Mesodermal cell (in vitro differentiated cells): ENCODE measurements around the gene PSG7.
"Not testable (repeated sequence)": the region's sequence is repeated elsewhere in the genome, so short reads cannot be mapped to it uniquely, and the experiment has no call there.

Experiments
- H3K27ac ChIP-seq: 2 replicates; pipeline ENCODE4 v1.7.0; 2013; ENCODE audit warnings: mild to moderate bottlenecking, low read depth, low read length, moderate library complexity; ENCODE audit not compliant: severe bottlenecking
- H3K36me3 ChIP-seq: 2 replicates; pipeline ENCODE4 v1.7.1; 2013; ENCODE audit warnings: mild to moderate bottlenecking, low read length, moderate library complexity; ENCODE audit not compliant: control insufficient read depth, insufficient read depth
- H3K4me1 ChIP-seq: one replicate; pipeline ENCODE4 v1.7.1; 2013; ENCODE audit warnings: mild to moderate bottlenecking, low read length; ENCODE audit not compliant: insufficient read depth, control insufficient read depth, poor library complexity, severe bottlenecking
- H3K4me3 ChIP-seq: 2 replicates; pipeline ENCODE4 v1.7.0; 2013; ENCODE audit warnings: low read length, control low read depth, mild to moderate bottlenecking; ENCODE audit not compliant: insufficient read depth, poor library complexity, severe bottlenecking; ENCODE audit errors: extremely low read depth
- H3K9me3 ChIP-seq: 2 replicates; pipeline ENCODE4 v1.7.1; 2013; ENCODE audit warnings: mild to moderate bottlenecking, low read length, moderate library complexity; ENCODE audit not compliant: control insufficient read depth
- WGBS, 2 experiments: methylation state at CpG; one replicate each; pipeline ENCODE4 v1.1.5; 2013; ENCODE audit warnings: missing lambda C conversion rate in 2 of 2; ENCODE audit not compliant: insufficient coverage in 2 of 2; 5-methylcytosine and 5-hydroxymethylcytosine counted together

PSG7 gene

GRCh38 chr19:42933412-42933811 is 3.6 kb downstream of the PSG7 start:
- WGBS, 2 experiments, result 48 to 76% methylated on average over 2 to 3 of the region's 3 CpGs
- not testable (repeated sequence) for H3K4me1 ChIP-seq, H3K9me3 ChIP-seq, H3K4me3 ChIP-seq, H3K27ac ChIP-seq, H3K36me3 ChIP-seq

DNA sequence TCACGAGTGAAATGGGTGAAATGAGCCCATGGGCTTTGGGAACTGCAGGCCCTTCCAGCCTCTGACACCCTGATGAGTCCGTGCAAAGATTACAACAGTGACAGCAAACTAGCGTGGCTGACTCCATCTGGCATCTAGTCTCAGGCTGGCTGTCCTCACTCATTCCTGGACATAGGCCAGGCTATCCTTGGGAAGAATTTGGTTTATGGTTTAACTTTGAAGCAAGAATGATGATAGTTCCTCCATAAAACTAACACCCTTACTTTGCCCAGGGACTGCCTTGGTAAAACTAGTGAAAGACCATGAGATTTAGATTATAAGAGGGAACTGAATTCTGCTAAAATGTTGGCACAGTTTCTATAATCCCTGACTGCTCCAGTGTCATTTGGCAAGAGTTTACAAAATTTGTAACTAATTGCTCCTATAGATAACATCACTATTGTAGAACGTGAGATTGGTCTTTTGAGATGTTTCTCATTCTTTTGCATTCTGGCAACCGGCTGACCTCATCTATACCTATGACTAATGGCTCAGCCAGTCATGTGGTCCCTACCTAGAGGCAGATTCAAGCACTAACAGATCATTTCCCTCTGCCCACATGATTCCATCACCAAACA is 4.4 kb downstream of the PSG7 start:
- not testable (repeated sequence) for H3K4me1 ChIP-seq, H3K4me3 ChIP-seq, H3K36me3 ChIP-seq, H3K9me3 ChIP-seq
- 40 to 93% methylated on average over 1 to 3 of the region's 5 CpGs for WGBS, 2 experiments
- H3K27ac ChIP-seq, result peak overlapping the region; percentile 91

GRCh38 chr19:42930214-42930613 is 6.8 kb downstream of the PSG7 start:
- H3K9me3 ChIP-seq, H3K27ac ChIP-seq, H3K4me1 ChIP-seq, H3K4me3 ChIP-seq, H3K36me3 ChIP-seq: not testable (repeated sequence)
- WGBS, 2 experiments, result no CpG with 5 or more reads among the region's 1 CpG

DNA sequence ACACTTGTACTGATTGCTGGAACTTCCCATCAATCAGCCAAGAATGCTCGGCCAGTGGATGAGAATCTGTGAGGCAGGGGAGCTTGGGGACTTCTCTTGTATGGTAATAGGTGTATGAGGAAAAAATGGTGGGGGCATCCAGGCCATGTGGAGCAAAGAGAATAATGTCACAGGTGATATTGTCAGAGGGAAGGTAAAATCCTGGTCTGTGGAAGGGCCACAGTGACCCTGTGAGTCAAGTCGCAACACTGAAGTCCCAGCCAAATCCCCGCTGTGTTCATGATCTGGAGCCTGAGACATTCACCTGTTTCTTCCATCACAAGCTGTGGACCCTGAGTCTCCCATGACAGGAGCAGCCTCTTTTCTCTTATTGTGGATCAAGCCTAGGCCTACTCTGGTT is 8.1 kb downstream of the PSG7 start:
- whole genome bisulfite sequencing, 2 experiments, result 72 to 86% methylated on average over 2 to 3 of the region's 3 CpGs
- H3K9me3 ChIP-seq, result peaks cover 6% of the 10 kb centered on the region

GRCh38 chr19:42926781-42927180 is 10.2 kb downstream of the PSG7 start:
- Histone ChIP-seq H3K4me3 (no peak overlapping the region), H3K36me3 (no peaks in the 10 kb centered on the region), H3K27ac (no peak overlapping the region), H3K4me1 (no peaks in the 10 kb centered on the region), H3K9me3 (no peaks in the 10 kb centered on the region)
- 36 to 61% methylated on average over 2 of the region's 2 CpGs for WGBS, 2 experiments

More for the DNA sequence above, 8.1 kb downstream of the PSG7 start:
- no peak overlapping the region for H3K27ac ChIP-seq
- H3K4me3 ChIP-seq, result no peak overlapping the region
- H3K4me1 ChIP-seq, result peaks cover 6% of the 10 kb centered on the region
- H3K36me3 ChIP-seq, result no peaks in the 10 kb centered on the region

GRCh38 chr19:42923106-42923505 is 13.9 kb downstream of the PSG7 start:
- H3K4me3 ChIP-seq, H3K4me1 ChIP-seq, H3K9me3 ChIP-seq, H3K27ac ChIP-seq, H3K36me3 ChIP-seq: not testable (repeated sequence)
- 35 to 41% methylated on average over 8 of the region's 9 CpGs for WGBS, 2 experiments

GRCh38 chr19:42920971-42921370 is 16.0 kb downstream of the PSG7 start:
- not testable (repeated sequence) for H3K9me3 ChIP-seq, H3K27ac ChIP-seq, H3K4me1 ChIP-seq, H3K36me3 ChIP-seq, H3K4me3 ChIP-seq

DNA sequence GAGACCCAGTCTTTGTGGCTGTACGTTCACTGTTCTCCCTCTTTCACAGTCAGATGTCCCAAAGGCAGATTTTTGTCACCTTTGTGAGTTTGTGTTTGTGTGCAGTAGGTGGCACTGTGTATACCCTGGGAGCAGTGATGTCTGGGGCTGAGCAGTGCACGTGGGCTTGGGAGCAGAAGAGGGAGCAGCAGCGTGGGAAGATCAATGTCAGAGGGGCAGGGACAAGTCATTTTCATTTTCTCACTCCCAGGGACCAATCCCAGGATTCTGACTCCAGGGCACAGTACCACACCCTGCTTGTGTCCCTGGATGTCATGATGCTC is 17.3 kb downstream of the PSG7 start:
- 22% methylated on average over 2 of the region's 3 CpGs; no CpG with 5 or more reads in 1 of the 2 experiments for WGBS, 2 experiments
- no peaks in the 10 kb centered on the region for H3K4me1 ChIP-seq
- no peaks in the 10 kb centered on the region for H3K9me3 ChIP-seq
- no peak overlapping the region for H3K27ac ChIP-seq
- no peak overlapping the region for H3K4me3 ChIP-seq
- no peaks in the 10 kb centered on the region for H3K36me3 ChIP-seq

DNA sequence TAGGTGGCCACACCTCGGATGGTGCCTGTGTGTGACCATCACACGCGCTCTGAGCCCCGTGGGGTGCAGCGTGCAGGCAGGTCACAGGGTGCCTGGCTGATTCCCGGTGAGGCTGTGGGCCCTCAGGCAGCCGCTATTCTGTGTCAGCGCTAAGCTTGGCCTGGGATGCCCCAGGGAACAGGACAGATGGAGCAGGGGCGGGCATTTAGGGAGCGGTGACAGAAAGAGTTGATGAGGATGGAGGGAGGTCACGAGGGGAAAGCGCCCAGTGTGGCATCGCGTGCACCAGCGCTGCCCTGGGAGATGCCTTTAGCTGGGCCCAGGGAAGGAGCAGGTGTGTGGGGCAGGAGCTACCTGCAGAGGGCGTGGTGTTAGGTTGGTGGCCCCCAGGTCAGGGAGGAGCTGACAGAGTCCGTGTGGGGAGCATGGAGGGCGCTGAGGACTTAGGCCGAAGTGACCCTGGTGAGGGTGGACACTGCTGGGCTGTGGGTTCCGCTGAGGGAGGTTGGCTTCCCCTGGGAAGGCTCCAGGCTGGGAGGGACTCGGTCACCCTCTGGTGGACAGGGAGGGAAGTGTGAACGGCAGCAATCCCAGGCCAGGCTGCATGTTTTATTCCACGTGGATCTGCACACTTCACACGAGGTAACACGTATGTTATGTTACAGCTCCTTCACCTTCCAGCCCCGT is 17.8 kb downstream of the PSG7 start:
- not testable (repeated sequence) for H3K27ac ChIP-seq, H3K4me1 ChIP-seq, H3K36me3 ChIP-seq, H3K9me3 ChIP-seq, H3K4me3 ChIP-seq
- 71 to 79% methylated on average over 15 to 17 of the region's 26 CpGs for whole genome bisulfite sequencing, 2 experiments

GRCh38 chr19:42918377-42919069 is 18.5 kb downstream of the PSG7 start:
- H3K4me1 ChIP-seq, H3K36me3 ChIP-seq, H3K4me3 ChIP-seq, H3K9me3 ChIP-seq, H3K27ac ChIP-seq: not testable (repeated sequence)
- WGBS, 2 experiments, result 84% methylated on average over 5 to 11 of the region's 15 CpGs

- H3K4me3 ChIP-seq, H3K36me3 ChIP-seq, H3K27ac ChIP-seq, H3K4me1 ChIP-seq, H3K9me3 ChIP-seq: not testable (repeated sequence)
- WGBS, 2 experiments, result no CpG with 5 or more reads among the region's 1 CpG
Observed at GRCh38 chr19:42917634-42918033, 19.4 kb downstream of the PSG7 start, which contains the start of gene PSG6. TSS of gene PSG6 (minus strand) at chr19:42917894. CDS start at chr19:42917792, 102 bp downstream.
